GM18873 (cell line): ENCODE data around the gene SMARCAL1.

Experiments used
- ATAC-seq: cut with Tn5 transposase; IDR thresholded peaks from one replicate; pipeline ENCODE4 v1.9.1; 2021; ENCODE audit warnings: mild to moderate bottlenecking, moderate library complexity, moderate number of reproducible peaks; ENCODE audit not compliant: unreplicated experiment, low FRiP score

Gene SMARCAL1

DNA sequence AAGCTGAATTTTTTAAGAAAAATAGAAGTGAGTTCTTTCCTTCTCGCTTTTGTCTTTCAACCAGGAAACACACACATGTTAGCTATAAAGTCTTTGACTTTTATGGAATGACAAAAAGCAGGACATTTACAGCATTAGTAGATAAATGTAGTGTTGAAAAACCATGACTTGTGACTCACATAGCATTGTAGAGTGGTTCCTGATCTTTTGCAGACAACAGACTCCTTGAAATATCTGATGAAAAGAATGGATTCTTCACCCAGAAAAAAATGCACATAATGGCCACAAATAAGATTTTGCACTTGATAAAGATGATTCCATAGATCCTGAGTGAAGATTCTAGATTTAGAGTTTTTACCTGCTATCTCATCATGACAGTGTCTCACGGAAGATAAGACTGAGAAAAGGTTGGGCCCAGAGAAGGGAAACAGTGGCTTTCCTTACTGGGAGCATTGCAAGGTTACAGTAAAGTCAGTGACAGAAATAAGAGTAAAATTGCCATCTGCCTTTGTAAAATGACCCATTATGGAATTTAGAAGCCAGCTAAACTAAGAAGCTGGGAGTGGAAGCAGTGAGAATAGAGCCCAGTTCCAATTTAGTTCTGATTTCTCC is 14.0 kb downstream of the SMARCAL1 start:
- no peak for ATAC-seq

DNA sequence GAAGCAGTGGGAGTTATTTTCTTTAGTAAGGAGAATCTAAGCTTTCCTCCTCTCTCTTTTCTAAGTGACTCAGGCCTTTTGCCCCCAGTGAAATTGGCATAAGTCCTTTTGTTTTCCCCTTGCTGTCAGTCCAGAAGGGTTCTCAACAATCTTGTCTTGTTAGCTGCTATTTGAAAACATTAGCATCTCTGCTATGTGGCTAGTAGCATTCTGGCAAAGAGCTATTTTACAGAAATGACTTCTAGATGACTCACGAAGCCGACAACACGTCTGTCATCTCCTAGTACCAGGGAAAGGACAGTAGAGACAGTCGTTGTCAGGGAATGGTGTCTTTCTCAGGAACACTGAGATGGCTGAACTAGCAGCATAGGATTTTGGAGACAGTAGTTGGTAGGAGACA is 14.7 kb downstream of the SMARCAL1 start:
- no peak for ATAC-seq

DNA sequence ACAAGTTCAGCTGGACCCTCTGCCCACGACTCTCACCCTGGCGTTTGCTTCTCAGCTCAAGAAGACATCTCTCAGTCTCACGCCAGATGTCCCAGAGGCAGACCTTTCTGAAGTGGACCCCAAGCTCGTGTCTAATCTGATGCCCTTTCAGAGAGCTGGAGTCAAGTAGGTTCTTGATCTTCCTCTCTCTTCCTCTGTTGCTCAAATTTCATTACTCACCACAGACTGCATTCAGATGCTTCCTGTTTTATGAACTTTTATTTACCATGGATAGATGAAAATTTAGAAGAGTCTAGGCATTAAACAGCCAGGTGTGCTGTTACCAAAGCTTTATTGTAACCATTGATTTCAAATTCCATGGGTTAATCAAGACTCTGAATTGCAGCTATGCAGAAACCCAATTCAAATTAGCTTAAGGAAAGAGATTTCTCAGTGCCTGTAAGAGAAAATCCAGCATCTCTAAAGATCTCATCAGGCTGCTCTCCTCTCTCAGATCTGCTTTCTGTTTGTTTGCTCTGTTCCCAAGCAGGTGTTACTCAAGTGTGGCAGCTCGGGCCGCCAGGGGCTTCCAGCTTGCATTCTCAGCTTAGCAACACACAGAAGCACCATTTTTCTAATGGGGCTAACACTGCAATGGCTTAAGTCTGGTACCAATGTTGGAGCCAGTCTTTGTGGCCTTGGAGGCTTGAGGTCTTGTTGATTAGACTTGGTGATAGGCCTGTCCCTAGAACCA is 16.5 kb downstream of the SMARCAL1 start:
- ATAC-seq: no peak

DNA sequence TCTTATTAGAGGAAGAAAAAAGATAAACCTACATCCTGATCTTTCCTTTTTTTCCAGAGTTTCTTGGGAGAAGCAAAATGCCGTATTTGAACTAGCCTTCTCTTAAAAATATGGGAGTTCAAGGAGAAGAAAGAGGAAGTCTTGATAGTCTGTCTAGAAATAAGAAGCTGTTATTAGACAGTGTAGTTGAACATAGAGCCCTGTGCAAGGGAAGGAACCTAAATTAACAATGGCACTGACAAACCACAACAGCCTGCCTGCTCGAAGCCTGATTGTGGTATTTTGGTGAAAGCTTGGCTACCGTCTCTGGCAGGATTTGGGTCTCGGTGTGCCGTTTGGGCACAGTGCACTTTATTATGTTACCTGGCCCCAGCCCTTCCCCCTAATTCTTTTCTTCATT is 17.1 kb downstream of the SMARCAL1 start:
- no peak for ATAC-seq

DNA sequence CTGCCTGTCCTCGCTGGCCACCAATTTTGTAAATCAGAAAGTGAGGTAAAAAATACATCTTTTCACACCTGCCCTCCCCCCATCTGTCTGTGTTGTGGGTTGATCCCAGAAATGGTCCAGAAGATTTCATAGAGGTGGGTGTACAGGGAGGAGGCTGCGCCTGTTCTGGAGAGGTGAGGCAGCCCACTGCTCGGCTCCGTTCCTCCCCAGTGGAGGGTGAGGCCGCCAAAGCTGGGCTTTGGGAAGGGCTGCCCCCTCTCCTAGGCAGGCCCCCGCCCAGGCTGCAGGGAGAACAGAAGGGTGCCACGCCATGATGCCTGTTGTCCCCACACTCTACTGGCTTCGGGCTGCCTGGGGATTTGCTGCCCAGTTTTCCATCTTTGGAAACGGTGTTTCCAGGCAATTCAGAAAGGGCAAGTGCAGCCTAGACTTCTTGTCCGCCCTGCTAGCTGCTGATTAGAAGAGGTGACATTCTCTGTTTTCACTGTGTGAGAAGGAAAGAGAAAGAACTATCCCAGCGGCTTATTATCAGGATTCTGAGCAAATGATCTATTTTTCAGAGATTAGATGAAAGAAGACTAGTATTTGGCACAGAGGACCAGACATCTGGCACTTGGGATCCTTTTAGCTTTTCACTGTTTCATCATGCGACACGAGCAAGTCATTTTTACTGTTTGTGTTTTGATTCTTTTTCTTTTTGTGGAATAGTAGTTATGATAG is 18.7 kb downstream of the SMARCAL1 start:
- no peak for ATAC-seq

DNA sequence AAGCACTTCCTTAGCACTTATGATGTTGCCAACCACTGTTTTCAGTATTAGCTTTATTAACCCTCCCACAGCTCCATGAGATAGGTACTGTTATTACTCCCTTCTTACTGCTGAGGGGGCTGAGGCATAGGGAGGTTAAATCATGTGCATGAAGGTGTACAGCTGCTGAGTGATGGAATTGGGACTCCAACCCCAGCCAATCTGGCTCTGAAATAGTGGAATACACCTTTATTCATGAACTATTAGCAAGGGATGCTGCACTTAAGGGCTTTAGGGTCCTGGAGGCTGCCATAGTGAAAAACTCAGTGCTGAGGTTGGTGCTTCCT is 19.2 kb downstream of the SMARCAL1 start:
- ATAC-seq: no peak

DNA sequence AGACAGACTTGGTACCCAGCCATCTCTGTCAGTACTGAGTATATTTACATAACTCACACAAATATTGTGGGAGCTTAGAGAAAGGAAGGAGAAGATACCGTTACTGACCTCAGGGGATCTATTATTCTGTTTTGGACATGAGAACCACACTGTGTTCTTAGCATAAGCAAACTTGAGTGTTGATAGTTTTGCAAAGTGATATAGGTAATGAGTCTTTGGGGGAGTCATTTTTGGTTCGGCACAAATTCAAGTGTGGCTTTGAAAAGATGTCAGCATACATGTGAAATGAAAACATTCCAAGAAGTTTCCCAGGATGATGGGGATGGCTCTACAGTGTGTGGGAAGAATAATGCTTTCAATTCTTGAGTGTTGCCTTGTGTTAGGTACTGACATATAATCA is 24.1 kb downstream of the SMARCAL1 start:
- ATAC-seq: no peak

DNA sequence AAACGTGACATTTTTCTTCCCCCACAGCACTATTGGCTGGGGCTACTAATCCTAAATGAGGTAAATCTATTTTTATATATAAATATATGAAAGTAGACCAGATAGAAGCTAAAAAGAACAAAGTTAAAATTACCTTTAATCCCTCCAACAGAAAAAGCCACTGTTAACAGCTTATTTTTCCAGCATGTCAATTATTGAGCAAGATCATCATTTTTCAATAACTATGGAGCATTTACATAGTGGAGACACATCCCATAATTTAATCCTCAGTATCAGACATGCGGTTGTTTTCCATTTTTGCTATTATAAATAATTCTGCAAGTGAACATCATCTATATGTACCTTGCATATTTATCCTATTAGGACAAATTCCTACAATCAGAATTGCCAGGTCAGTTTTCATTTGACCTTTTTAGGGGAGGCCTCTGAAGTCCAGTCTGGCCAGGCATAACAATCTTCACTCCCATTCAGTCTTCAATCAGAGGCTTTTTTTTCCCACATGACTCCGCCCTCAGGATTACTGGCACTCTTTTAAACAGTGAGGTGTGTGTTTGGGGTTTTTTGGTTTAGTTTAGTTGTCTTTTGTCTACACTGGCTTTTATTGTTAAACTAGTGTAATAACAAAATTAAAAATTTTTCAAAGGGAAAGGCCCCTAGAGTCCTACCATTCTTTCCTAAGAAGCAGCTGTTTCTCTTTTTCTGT is 29.2 kb downstream of the SMARCAL1 start:
- no peak for ATAC-seq

DNA sequence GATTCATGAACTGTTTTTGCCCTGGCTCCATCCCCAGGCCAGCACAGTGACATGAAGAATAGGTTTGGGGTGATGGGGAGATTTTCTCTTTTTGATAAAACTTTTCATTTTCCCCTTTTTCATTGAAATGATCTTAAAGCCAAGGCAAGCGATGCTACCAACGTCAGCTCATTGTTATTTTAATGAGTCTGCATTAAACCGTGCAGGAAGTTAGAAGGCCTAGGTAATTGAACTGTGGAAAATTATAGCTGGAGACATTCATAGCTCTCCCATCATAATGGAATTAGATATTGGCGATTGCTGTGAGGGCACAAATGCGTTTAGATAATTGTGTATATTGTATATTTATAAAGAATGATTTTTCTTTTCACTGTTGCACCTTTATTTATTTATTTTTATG is 33.2 kb downstream of the SMARCAL1 start:
- no peak for ATAC-seq

DNA sequence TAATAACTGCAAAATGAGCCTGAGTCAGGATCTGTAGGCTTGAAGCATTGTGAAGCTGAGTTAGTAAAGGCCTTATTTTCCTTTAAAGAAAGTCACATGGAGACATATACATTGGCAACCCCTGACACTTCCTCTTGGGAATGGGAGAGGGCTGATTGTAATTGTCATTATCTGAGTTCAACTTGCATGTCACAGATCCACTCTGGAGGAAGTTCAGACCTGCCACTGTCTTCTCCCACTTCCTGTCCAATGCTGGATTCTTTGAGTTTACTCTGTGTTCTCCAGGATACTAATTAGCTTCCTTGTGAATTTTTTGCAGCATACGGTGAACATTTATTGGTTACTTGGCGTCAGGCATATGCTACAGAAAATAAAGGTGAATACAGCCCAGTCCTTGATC is 34.1 kb downstream of the SMARCAL1 start:
- ATAC-seq: no peak

DNA sequence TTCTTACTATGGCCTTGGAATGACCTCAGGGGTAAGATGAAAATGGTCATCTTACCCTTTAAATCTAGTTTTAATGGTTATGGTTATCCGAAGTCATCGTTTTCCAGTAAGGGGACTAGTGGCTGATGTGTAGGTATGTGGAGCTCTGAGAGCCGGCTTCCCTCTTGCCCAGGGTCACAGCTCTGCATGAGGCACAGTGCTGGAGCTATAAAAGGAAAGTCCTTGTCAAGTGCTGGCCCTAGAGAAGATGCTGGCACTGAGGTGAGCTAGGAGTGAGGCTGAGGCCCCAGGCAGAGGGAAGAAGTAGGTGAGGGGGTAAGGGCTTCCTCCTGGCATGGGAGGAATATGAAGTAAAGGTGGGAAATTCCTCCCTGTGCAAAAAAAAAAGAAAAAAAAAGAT is 35.0 kb downstream of the SMARCAL1 start:
- ATAC-seq: no peak

DNA sequence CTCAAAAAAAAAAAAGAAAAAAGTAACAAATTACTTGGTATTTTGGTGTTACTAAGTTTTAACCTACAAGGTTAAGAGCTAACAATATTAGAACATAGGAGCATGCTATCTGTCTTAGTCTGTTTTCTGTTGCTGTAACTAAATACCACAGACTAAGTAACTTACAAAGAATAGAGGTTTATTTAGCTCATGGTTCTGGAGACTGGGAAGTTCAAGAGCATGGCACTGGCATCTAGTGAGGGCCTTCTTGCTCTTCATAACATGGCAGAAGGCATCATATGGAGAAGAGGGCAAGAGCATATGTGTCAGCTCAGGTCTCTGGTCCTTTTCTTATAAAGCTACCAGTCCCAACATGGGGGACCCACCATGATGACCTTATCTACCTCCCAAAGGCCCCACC is 36.5 kb downstream of the SMARCAL1 start:
- ATAC-seq: no peak

DNA sequence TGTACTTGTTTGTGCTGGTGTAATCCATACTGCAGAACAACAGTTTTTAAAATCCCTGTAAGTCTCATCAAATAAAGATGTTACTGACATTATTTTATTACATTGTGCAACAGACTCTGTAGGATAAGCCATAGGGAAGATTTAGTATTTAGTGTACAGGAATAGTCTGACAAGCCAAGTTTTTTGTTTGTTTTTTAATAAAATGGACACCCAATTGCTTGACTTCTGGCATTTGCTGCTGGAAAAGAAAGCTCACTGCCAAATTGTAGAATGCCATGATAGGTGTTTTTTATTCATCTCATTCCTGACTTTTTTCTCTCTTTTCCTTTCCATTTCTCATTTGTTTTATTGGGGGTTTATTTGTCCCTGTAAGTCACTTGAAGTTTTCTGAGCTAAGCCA is 38.1 kb downstream of the SMARCAL1 start:
- no peak for ATAC-seq

DNA sequence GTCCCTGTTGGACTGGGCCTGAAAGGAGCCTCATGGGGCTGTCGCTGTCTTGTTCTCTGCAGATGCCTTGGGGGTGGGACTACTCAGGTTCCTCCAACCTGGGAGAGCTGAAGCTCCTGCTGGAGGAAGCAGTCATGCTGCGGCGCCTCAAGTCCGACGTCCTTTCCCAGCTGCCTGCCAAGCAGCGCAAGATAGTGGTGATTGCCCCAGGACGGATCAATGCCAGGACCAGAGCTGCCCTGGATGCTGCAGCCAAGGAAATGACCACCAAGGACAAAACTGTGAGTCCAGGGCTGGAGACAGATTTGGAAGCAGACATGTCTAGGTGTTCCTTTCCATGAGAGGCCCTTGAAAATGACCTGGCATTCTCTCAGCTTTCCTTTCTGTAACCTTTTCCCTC is 38.5 kb downstream of the SMARCAL1 start:
- ATAC-seq: no peak

DNA sequence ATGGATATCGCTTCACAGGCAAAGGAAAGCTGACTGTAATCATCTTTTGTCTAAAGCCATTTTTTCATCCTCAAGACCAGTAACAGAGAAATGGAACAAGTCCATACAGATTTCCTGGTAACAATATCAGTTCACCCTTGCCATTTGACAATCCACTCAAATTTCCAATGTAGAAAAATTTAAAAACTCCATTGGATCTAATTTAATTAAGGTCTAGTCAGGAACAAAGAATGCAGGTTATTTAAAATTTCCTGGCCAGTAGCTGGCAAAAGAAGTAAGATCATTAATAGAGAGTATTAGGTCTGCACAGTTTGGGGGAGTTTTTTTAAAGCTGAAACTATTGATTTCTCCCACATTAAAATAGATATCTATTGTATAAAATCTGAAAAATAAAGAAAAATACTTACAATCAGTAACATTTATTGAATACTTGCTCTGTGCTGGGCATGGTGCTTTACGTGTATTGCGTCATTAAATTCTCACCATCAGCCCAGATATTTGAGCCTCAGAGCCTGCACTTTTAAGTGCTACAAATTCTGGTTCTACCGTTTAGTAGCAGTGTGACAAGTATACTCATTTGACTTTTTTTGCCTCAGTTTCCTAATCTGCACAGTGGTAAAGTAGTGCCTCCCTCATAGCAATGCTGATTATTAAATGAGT is 41.8 kb downstream of the SMARCAL1 start:
- ATAC-seq: no peak

DNA sequence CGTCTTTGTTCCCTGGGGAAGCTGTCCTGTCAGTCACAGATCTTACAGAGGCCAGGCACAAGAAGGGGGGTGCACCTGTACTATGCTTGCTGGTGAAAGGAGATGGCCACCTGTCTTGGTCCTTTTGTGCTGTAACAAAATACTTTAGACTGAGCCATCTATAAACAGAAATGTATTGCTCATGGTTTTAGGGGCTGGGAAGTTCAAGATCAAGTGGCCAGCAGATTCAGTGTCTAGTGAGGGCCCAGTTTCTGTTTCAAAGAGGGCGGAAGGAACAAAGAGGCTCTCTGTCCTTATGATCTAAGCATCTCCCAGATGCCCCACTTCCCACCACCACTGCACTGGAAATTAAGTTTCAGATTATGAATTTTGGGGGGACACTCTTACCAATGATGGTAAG is 50.9 kb downstream of the SMARCAL1 start:
- no peak for ATAC-seq

DNA sequence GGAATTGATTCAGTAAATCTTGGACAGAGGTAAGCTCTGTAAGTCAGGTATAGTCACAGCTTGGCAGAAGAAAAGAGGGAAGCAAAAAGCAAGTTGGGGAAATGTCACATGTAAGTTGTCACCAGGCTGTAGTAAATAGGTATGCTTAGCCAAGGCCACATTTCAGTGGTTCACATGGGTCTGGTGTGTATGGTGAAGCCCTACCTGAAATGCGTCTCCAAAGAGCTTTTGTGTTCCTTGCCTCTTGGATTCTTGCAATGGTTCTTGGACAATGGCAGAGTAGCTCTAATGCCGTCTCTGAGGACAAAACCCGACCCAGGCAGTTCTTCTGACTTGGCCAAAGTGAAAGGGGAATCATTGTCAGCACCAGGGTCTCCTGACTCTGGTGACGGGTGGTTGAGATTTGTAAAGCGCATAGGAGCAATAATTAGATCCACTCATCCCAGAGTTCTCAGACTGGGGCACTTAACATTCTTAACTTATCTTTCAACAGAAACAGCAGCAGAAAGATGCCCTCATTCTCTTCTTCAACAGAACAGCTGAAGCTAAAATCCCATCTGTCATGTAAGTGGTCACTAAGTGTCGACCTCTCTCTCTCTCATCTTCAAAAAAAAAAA is 51.9 kb downstream of the SMARCAL1 start:
- no peak for ATAC-seq

DNA sequence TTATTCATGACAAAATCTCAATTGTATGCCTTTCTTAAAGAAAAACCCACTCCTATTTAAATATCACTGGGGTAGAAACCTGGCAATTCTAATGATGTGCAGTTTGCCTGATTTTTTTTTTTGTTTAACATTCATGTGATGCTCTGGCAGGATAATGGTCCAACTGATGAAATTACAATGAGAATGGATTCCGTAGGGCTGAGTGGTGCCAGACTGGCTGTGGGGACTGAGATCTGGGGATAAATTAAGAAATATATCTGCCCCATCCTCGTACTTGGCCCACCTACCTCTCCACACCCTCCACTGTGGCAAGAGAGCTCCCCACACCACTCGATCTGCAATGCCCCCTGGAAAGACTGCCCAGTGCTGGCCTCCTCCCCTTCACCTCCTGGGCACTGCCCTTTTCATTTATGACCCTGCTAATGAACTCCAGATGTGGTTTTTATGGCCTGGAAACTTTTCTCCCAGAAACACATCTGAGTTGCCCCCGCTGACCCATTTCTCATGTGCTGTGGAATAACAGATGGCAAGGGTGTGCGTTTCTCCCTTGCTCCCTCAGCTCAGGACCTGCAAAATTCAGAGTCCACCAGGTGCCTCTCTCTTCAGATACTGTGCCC is 53.4 kb downstream of the SMARCAL1 start:
- ATAC-seq: no peak

DNA sequence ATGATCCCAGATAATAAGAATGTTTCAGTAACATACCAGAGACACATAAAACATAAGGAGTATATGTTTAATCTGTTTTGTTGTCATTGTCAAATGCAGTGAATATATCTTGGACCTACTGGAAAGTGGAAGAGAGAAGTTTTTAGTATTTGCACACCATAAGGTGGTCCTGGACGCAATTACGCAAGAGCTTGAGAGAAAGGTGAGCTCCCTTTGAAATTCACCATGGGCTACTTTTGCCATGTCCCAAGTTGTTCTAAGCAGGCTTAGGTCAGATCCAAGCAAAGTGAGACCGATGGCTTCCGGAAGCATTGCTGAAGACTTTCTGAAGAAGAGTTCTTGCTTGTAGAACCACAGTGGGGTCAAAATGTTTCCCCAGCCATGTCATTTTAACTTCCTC is 55.6 kb downstream of the SMARCAL1 start:
- no peak for ATAC-seq

DNA sequence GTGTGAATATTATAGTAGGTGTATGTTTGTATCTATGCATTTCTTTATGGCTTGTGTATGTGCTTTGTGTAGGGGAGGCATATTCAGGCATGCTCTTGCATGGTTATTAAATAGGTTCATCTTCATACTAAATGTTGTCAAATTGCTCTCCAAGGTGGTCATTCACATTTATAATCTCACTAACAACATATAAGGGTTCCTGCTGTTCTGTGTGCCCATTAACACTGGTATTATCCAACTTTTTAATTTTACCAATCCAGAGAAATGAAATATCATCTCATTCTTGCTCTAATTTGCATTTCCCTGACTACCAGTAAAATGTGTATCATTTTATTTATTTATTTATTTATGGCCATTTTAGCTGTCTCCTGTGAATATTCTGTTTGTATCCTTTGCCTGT is 57.4 kb downstream of the SMARCAL1 start:
- ATAC-seq: no peak
